Gastrocnemius medialis (tissue), 4 donors: ENCODE data around the gene LMX1B. TPM values are rescaled to one million over a fixed set of nuclear protein-coding genes. Genes with fewer than 3 reads are reported as not detected.
A peak's percentile ranks its signal among the peaks of the same experiment; 100 is the strongest.
"Not testable (repeated sequence)": the region's sequence is repeated elsewhere in the genome, so short reads cannot be mapped to it uniquely, and the experiment has no call there.

ENCODE experiments used
- ATAC-seq, 2 donors: fragments of 150-250 bp; one replicate each; pipeline ENCODE4 v1.9.1; 2016
- DNase-seq, 2 donors: peaks; one replicate each; pipeline ENCODE4 v3.0.0-alpha.2; 2019
- H3K27ac ChIP-seq, 4 donors: fragments of 200-600 bp; sonication (generic); 1 replicate in 1 of 4; 2 replicates in 3 of 4; pipeline ENCODE4 v1.5.1; 2016 to 2018; ENCODE audit warnings: mild to moderate bottlenecking in 2 of 4, moderate library complexity in 1 of 4
- H3K27me3 ChIP-seq, 3 donors: fragments of 200-600 bp; sonication (generic) in 2 of 3; 1 replicate in 1 of 3; 2 replicates in 2 of 3; pipeline versions ENCODE4 v1.5.1 to v1.6.0; 2016 to 2019; ENCODE audit warnings: mild to moderate bottlenecking in 1 of 3, moderate library complexity in 1 of 3
- H3K36me3 ChIP-seq, 2 donors: fragments of 200-600 bp; sonication (generic) in 1 of 2; one replicate each; pipeline ENCODE4 v1.5.1; 2017 to 2018
- H3K4me1 ChIP-seq, 2 donors: fragments of 200-600 bp; sonication (generic) in 1 of 2; one replicate each; pipeline ENCODE4 v1.5.1; 2016 to 2017; ENCODE audit warnings: mild to moderate bottlenecking in 2 of 2
- H3K4me3 ChIP-seq, 4 donors: fragments of 200-600 bp; sonication (generic) in 3 of 4; 1 replicate in 1 of 4; 2 replicates in 3 of 4; pipeline ENCODE4 v1.5.1; 2016 to 2019; ENCODE audit warnings: mild to moderate bottlenecking in 2 of 4
- H3K9me3 ChIP-seq, 3 donors: fragments of 200-600 bp; sonication (generic) in 2 of 3; 1 replicate in 1 of 3; 2 replicates in 2 of 3; pipeline ENCODE4 v1.5.1; 2016 to 2019
- CTCF ChIP-seq, 5 experiments: fragments of 450-650 bp in 3 of 5; fragments of 200-600 bp in 2 of 5; sonication (generic) in 2 of 5; IDR thresholded peaks in 4 of 5; conservative IDR thresholded peaks in 1 of 5; 1 replicate in 4 of 5; 2 replicates in 1 of 5; pipeline ENCODE4 v1.5.1; 2016 to 2019; ENCODE audit warnings: antibody characterized with exemption in 5 of 5, mild to moderate bottlenecking in 3 of 5, moderate library complexity in 3 of 5
- POLR2A ChIP-seq, 2 donors: fragments of 450-650 bp; IDR thresholded peaks; one replicate each; pipeline ENCODE4 v1.6.1; 2017; ENCODE audit warnings: antibody characterized with exemption in 2 of 2, mild to moderate bottlenecking in 2 of 2, moderate library complexity in 2 of 2
- in situ Hi-C, 4 donors: fragments of 200-750 bp; cut with MboI; loops; one replicate each; pipeline versions ENCODE4 v1.15.0 to v1.8.0; 2017; ENCODE audit warnings: low sequenced_read_pairs in 4 of 4
- intact Hi-C: fragments of 100-400 bp; cut with DNase I; formaldehyde crosslinking; loops from one replicate; pipeline ENCODE4 v1.15.1; 2023; ENCODE audit warnings: low total_unique reads
- total RNA-seq, 4 donors: library from RNA; depleted of rRNA; stranded (reverse); fragments of >200 nt; gene quantifications; one replicate each; pipeline versions ENCODE4 v1.1.0 to v1.2.3, GENCODE V29; 2016

LMX1B gene
- total RNA-seq, 4 donors from 2014 or later, result 0.31 to 0.46 (median 0.35) TPM; not detected in 1

- Histone ChIP-seq H3K27ac (no peak overlapping the region), H3K4me1 (no peaks in the 10 kb centered on the region), H3K9me3 (no peaks in the 10 kb centered on the region), H3K36me3 (no peaks in the 10 kb centered on the region), H3K27me3 (peaks cover 0 to 8% (median 3%) of the 10 kb centered on the region in 3 donors), H3K4me3 (no peak overlapping the region)
- intact Hi-C loops (no loop called here), in situ Hi-C loops (loop anchor here in 2 of 4 donors (5.0 to 10.0 kb wide), 2 partner anchors 57 to 59 kb away; no protein-coding TSS in a partner anchor)
- TF ChIP-seq CTCF (IDR thresholded peaks at IDR 0.05 in 4 of 5, conservative IDR thresholded peaks at IDR 0.05 in 1 of 5) (no peak), POLR2A (IDR thresholded peaks at IDR 0.05) (no peak)
- no peak for DNase-seq
- no peak for ATAC-seq
These were observed 101.7 kb downstream of the LMX1B start for GRCh38 chr9:126715382-126715781.

- in situ Hi-C loops, result loop anchor here in 2 of 4 donors (5.0 to 10.0 kb wide), 2 partner anchors 55 to 57 kb away; no protein-coding TSS in a partner anchor
- intact Hi-C loops, DNase-seq, H3K27ac ChIP-seq, ATAC-seq, H3K4me3 ChIP-seq, H3K4me1 ChIP-seq, H3K9me3 ChIP-seq, H3K36me3 ChIP-seq: not testable (repeated sequence)
- peaks cover 10 to 23% (median 11%) of the 10 kb centered on the region in 3 donors for H3K27me3 ChIP-seq
These were observed 103.7 kb downstream of the LMX1B start for GRCh38 chr9:126717441-126717840.

- in situ Hi-C loops, result loop anchor here in 2 of 4 donors (5.0 to 10.0 kb wide), 2 partner anchors 53 to 55 kb away; no protein-coding TSS in a partner anchor
- peak; percentile 44 to 58 for DNase-seq
- no peaks in the 10 kb centered on the region for H3K36me3 ChIP-seq
- H3K4me1 ChIP-seq, result no peaks in the 10 kb centered on the region
- no peaks in the 10 kb centered on the region for H3K9me3 ChIP-seq
- H3K27me3 ChIP-seq, result peaks cover 30 to 44% (median 32%) of the 10 kb centered on the region in 3 donors
- H3K27ac ChIP-seq, result no peak overlapping the region
- intact Hi-C loops, result no loop called here
- TF ChIP-seq CTCF (IDR thresholded peaks at IDR 0.05 in 4 of 5, conservative IDR thresholded peaks at IDR 0.05 in 1 of 5) (no peak), POLR2A (IDR thresholded peaks at IDR 0.05) (peak in 1 of 2 donors; percentile 22)
- peak in 1 of 2 donors; percentile 7 for ATAC-seq
- no peak overlapping the region for H3K4me3 ChIP-seq
These were observed 105.9 kb downstream of the LMX1B start for GRCh38 chr9:126719618-126720031.

GRCh38 chr9:126720036-126720435 lies 106.3 kb downstream of the LMX1B start:
- DNase-seq (no peak), ATAC-seq (no peak)
- no peak for TF ChIP-seq POLR2A (IDR thresholded peaks at IDR 0.05)
- no peak for TF ChIP-seq CTCF (IDR thresholded peaks at IDR 0.05 in 4 of 5, conservative IDR thresholded peaks at IDR 0.05 in 1 of 5)
- Histone ChIP-seq H3K4me1 (no peaks in the 10 kb centered on the region), H3K4me3 (no peak overlapping the region), H3K27ac (no peak overlapping the region), H3K27me3 (peaks cover 32 to 47% (median 34%) of the 10 kb centered on the region in 3 donors), H3K9me3 (no peaks in the 10 kb centered on the region), H3K36me3 (no peaks in the 10 kb centered on the region)
- intact Hi-C loops, result no loop called here
- in situ Hi-C loops, result no loop called here

GRCh38 chr9:126720661-126721563 lies 107.2 kb downstream of the LMX1B start:
- no peak overlapping the region for H3K27ac ChIP-seq

More at GRCh38 chr9:126720661-126721563, 107.2 kb downstream of the LMX1B start:
- no peaks in the 10 kb centered on the region for H3K4me1 ChIP-seq
- ATAC-seq (no peak), DNase-seq (no peak)
- in situ Hi-C loops, result no loop called here
- peaks cover 39 to 51% (median 43%) of the 10 kb centered on the region in 3 donors for H3K27me3 ChIP-seq
- no peaks in the 10 kb centered on the region for H3K36me3 ChIP-seq
- H3K4me3 ChIP-seq, result no peak overlapping the region
- TF ChIP-seq CTCF (IDR thresholded peaks at IDR 0.05 in 4 of 5, conservative IDR thresholded peaks at IDR 0.05 in 1 of 5) (no peak), POLR2A (IDR thresholded peaks at IDR 0.05) (no peak)
- intact Hi-C loops, result no loop called here
- no peaks in the 10 kb centered on the region for H3K9me3 ChIP-seq
